IPS-NIHi7 (cell line): ENCODE results near the gene U2AF2.
A peak's percentile ranks its signal among the peaks of the same experiment; 100 is the strongest.

Experiments used
- DNase-seq: peaks from one replicate; pipeline ENCODE4 v3.0.0; 2012; ENCODE audit warnings: mixed read lengths; ENCODE audit errors: extremely low spot score

U2AF2 gene

DNA sequence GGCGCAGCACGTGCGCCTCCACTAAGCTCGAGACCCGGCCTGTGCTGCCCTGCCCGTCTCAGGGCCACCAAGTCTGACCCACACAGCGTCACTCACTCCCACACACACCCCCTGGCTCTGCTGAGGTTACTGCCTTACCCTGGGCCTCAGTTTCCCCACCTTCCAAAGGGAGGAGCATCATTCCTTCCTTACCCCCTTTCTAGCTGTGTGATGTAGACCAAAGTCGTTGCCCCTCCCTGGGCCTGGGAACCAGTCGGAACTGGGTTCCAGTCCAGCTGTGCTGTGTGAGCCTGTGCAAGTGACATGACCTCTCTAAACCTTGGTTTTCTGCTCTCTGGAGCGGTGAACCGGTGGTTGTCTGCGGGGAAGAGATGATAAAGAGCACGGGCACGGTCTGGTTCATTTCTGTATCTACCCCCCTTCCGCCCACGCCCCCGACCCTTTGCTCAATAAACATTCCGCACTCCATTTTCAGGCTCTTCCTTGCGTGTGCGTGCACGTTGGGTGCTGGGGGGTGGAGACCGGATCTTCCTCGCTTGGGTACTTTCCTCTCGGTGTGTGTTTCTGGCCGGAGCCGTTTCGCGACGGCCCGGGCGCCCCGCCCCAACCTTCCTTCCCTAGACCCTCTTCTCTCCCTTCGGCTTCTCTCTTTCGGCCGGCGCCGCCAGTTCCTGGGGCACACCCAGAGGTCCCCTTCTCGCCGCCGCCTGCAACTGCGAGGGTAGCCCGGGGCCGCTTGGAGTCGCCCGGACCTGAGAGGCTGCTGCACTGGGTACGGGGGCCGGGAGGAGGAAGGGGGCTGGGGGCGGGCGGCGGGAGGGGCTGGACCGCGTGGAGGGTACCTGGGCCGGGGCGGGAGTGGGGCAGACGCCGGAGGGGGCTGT lies 11.6 kb upstream of the U2AF2 start, which contains the start of gene ZNF581:
ZNF581 (plus strand) TSS at position 647 of the 884 bp plus-strand sequence. CDS start 923 bp downstream, outside the sequence.
- peak; percentile 73 for DNase-seq

DNA sequence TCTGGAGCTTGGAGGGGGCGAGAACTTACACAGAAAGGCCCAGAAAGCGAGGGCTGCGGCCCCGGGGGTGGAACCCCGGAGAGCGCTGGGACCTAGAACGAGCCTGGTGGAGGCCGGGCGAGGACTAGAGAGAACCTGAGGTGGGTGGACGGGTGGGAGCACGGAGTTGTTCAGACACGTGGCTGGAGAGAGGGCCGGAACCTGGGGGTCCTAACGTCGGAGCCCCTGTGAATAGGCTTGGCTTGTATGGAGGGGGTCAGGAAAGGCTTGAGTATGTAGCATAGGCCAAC lies 11.0 kb upstream of the U2AF2 start:
- no peak for DNase-seq

DNA sequence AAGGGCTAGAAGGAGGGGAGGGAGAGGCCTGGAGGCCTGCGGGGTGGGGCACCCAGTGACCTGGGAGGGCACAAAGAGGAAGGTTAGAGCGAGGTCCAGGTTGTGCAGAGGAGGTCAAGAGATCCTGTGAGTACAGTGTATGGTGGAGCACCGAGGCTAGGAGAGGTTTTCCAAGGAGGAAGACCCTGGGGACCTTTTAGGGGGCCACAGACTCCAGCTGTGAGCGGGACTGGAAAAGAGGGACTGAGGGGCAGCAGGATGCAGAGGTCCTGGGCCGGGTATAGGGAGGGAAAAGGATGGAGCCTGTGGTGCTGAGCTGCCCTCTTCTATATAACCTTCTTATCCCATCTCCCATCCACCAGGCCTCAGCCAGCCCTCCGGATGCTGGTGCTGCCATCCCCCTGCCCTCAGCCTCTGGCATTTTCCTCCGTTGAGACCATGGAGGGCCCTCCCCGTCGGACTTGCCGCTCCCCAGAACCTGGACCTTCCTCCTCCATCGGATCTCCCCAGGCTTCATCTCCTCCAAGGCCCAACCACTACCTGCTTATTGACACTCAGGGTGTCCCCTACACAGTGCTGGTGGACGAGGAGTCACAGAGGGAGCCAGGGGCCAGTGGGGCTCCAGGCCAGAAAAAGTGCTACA lies 10.5 kb upstream of the U2AF2 start:
- DNase-seq = no peak

DNA sequence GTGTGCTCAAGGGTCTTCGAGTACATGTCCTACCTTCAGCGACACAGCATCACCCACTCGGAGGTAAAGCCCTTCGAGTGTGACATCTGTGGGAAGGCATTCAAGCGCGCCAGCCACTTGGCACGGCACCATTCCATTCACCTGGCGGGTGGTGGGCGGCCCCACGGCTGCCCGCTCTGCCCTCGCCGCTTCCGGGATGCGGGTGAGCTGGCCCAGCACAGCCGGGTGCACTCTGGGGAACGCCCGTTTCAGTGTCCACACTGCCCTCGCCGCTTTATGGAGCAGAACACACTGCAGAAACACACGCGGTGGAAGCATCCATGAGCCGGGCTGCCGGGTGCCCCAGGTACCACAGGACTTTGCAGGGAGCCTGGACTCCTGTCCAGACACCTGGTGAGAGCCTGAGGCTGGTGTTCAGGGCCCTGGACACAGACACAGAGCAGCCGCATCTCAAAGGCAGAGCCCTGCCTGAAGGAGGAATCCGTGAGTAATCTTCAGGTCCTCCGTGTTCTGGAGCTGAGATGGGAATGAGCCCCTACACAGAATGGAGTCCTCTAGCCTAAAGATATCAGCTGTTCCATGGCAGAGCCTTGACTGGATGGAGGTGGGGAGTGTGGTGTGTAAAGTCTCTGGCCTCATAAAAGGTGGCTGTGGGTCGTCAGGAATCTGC lies 9.9 kb upstream of the U2AF2 start:
- no peak for DNase-seq

DNA sequence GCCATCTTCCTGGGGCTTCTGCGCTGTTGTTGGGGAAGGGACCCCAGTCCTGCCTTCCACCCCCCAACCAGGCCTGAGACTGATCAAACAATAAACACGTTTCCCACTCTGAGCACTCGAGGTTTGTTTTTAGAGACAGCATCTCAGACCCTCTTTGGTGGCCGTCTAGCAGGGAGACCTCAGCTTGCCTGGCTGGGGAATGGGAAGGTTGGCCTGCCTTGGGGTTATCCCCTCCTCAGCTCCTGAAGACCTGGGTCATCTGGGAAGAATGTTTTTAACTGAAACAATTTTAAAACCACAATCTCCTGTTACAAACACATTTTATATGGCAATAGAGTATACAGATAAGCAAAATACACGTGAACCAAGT lies 9.3 kb upstream of the U2AF2 start:
- DNase-seq = no peak

DNA sequence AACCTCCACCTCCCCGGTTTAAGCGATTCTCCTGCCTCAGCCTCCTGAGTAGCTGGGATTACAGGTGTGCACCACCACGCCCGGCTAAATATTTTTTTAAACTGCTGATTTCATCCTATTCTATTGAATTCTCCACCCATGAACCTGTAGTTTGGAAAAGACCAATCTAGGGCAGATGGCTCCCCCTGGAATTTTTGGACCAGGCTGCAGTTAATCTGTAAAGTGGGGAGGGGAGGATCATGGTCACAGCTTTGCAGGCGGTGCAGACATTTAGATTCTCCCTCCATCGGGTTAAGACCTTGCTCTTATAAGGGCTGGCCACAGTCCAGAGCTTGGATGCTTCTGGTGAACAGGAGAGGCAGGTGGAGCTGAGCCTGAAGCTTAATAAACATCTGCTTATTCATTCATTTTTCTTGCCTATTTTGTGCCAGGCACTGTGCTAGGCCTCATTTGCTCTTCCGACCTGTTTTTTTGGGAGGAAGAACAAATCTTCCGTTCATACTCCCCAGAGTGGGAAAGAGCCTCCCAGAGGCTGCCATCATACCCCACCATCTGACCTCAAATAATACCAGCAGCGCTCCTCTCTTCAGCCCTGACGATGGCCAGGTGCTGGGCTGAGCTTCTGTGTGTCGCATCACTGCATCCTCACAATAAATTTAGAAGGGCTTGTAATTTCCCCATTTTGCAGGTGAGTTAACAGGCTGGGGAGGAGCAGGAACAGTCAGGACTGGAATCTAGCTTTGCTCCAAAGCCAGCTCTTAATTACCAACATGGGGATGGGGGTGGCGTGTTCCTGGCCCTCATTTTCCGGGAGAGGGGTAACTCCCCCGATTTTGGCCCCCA lies 7.7 kb upstream of the U2AF2 start:
- DNase-seq = no peak

DNA sequence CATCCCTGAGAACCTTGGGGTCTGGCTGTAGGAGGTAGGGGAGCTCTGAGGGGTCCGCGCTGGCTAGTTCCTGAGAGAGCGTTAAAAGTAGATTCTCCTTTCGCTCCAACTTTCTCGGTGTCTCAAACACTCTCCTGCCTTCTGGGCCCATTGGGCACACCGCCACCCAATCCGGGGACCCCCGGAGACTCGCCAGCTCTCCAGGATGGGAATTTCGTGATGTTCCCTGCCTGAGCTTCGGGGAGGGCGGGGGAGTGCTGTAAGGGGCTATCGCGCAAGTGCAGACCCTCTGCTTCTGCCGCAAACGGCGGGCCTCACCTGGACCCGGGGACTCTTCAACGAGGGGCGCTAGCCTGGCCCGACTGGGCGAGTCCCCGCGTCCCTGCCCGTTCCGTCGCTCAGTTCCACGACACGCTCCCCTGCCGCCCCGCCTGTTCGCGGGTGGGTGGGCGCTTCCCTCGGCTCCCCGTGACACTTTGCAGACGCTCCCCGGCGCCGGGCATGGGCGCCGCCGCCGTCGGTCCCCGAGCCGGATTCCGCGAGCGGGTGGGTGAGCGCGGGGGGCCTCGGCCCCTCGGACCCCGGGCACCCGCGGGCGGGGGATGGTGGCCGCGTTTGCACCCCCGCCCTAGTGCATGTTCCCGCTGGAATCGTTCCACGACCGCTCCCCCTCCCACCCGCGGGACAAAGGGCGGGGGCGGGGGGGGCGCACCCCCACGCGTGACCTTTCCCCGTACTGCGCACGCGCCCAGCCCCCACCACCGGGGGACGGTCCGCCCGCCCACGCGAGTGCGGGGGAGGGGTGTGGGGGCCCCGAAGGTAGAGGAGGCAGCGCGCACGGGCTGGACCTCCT lies 6.9 kb upstream of the U2AF2 start, which contains the start of gene CCDC106:
CCDC106 (plus strand) TSS at position 481 of the 853 bp plus-strand sequence. CDS start 835 bp downstream, outside the sequence.
- peak; percentile 76 for DNase-seq

DNA sequence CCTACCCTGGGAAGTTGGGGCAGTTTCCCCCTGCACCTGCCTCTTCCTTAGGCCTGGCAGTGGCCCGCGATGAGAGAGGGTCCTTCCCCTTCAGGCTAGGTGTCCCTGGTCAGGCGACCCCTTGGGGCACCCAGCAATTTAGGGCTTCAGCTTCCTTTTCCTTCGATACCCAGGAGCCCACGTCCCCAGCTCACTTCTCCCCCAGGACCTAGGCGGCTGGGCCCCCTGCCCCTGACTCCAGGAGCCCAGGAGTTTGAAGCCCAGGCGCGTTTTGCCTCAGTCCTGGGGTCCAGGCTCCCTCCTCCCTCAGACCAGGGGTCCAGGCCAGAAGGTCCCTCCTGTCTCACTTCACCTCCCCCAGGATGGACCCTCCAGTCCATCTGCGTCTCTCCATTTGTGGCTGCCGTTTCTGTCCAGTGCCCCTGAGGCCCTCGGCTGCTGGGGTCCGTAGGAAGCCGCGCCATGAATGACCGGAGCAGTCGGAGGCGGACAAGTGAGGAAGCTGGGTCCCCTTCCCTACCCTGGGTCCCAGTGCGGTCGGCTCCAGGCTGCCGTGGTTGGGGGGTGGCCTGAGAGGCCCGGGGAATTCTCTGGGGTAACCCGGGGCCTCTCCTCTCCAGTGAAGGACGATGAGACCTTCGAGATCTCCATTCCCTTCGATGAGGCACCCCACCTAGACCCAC lies 6.1 kb upstream of the U2AF2 start:
- DNase-seq = no peak

DNA sequence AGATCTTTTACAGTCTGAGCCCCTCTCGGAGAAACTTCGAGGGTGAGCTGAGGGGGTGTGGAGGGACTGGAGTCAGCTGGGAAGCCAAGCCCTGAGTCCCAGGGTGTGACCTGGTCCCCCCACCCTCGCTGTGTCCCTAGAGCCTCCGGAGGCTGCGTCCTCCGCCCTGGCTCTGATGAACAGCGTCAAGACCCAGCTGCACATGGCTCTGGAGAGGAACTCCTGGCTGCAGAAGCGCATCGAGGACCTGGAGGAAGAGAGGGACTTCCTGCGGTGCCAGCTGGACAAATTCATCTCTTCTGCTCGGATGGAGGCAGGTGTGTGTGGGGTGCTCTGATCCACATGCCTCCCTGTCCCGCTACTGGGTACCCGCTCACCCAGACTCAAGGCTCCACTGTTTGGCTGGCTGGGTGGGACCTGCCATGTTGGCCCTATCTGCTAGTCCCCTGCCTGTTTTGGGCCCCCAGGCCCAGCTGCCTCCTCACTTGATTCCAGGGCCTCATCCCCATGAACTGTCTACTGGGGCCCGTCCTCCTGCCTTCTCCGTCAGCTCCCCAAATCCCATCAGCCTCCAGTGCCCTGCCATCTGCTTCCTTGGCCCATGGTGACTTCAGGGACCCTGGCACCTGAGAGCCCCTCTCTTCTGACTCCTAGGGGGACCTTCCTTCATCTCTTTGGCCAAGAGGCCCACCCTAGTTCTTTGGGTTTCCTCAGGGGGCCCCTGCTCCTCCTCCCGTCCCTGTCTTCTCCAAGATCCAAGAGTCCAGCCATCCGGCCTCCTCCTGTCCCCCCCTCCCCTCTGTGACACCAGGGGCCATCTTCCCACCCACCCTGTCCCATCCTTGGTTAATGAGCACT lies 5.3 kb upstream of the U2AF2 start:
- no peak for DNase-seq

DNA sequence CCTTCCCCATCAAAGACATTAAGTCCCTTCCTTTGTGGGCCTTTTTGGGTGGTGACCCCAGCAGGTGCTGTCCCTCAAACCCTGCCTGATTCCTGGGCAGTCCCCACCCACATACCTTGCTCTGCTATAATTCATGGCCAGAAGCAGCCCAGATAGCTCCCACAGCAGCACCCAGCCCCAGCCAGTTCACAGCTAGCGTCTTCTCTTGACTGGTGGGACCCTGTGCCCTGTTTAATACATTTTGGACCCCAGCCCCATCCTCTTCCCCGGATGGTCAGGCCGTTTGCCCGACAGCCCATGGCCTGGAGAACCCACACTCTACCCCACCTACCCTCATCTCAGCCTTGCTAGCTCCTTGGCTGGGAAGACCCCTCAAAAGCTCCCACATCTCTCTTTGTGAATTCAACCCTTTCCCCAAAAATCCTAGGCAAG lies 4.7 kb upstream of the U2AF2 start:
- no peak for DNase-seq

DNA sequence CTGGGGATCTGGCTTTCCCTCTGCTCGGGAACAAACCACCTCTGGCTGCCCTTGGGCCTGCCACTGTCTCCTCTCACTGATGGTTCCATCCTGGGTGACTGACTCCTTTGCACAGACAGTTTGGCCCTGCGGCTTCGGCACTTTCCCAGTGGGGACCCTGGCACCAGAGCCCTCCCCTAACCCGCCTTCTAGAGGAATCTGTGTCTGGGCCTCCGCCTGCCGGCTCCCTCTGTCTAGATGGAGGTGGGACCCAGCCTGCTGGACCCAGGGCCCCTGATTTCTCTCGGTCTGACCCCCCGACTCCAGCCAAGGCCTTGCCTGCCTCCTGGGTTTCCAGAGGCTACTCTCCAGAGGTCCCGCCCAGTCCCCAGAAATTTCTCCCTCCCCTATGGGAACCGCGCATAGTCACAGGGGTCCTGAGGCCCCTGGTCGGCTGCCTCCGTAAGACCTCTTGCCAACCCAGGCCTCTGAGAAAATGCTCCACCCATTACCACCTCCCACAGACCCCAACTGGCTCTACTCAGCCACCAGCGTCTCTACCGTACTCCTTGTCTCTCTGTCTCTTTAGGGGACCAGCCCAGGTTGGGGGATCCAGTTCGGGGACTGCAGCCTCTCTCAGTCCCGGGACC lies 4.1 kb upstream of the U2AF2 start:
- DNase-seq = no peak

DNA sequence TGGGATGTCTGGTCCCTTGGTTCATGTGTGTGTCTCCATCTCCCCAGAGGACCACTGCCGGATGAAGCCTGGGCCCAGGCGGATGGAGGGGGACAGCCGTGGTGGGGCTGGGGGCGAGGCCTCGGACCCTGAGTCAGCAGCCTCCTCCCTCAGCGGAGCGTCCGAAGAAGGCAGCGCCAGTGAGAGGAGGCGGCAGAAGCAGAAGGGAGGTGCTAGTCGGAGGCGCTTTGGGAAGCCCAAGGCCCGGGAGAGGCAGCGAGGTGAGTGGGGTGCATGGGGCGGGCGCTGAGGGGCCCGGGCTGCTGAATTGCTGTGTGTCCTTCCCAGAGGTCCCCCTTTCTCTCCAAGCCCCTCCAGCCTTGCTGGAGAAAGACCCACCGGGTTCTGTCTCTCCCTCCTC lies 3.6 kb upstream of the U2AF2 start:
- no peak for DNase-seq

DNA sequence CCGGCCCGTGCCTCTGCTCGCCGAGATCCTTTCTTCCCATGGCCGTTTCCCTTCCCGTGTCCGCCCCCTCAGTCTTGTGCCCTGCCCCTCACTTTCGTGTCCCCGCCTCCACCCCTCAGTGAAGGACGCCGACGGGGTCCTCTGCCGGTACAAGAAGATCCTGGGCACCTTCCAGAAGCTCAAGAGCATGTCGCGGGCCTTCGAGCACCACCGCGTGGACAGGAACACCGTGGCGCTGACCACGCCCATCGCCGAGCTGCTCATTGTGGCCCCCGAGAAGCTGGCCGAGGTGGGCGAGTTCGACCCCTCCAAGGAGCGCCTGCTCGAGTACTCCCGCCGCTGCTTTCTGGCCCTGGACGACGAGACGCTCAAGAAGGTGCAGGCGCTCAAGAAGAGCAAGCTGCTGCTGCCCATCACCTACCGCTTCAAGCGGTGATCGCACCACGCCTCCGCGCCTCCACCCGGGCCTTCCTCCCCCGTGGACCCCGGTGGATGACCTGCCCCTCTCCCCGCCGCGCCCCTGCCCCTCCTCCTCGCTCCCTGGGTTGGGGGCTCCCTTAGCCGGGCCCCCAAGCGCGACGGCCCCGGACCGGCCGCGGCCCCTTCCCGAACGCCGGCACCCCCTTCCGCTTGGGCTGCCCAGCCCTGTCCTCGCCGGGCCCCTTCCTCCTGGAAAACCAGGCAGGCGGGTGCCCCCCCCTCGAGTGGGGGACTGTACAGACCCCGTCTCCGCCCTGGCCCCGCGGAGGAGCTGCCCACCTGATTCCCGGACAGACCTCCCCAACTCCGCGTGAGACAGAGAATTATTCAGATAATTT lies 2.3 kb upstream of the U2AF2 start:
- no peak for DNase-seq

DNA sequence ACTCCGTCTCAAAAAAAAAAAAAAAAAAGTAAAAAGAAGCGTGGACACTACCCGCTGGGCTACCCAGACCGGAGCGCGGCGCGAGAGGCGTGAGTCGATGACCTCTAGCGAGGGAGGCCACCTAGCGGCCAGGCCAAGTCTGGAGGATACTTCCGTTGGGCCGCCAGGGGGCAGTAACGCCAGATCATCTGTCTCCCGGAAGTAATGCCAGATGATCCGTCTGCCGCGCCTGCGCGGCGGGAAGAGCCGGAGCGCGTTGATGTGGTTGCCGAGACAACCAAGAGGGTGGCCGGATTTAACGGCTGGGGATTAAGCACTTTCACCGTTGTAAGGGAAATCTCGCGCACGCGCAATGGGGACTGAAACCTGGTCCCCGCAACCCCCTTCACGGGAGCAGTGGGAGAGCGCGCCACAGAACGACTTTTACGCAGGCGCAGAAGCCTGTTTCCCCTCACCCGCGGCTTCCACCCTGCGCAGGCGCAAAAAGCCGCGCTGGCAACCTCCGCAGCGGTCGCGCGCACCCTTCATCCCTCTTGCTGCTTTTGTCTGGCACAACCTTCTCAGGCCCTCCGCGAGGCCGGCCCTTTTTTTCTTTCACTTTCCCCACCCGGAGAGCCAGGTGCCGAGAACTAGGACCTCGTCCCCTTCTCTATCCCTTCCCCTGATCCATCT lies 1.0 kb upstream of the U2AF2 start:
- peak; percentile 85 for DNase-seq

DNA sequence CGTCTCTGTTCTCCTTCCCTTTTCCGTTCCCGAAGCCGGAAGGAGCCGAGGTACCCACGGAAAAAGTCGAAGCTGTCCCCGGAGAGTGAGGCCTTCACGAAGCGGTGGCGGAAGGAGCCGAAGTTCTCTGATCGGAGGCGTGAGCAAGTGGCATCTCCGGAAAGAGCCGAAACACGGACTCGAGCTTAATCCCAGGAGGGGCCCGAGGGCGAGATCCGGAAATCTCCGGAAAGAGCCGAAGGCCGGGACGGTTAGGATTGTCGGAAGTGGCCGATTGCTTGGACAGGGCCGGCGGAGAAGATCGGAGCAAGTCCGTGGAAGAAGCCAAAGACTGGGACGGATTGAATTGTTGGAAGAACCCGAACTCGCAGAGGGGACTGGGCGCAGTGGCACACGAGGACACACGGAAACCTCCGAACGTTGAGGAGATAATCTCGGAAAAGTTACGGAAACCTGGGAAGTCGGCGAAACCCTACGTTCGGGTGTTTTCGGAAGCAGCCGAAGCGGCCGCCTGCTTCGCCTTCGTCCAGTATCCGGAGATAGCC lies 440 bp upstream of the U2AF2 start:
- peak; percentile 88 for DNase-seq

DNA sequence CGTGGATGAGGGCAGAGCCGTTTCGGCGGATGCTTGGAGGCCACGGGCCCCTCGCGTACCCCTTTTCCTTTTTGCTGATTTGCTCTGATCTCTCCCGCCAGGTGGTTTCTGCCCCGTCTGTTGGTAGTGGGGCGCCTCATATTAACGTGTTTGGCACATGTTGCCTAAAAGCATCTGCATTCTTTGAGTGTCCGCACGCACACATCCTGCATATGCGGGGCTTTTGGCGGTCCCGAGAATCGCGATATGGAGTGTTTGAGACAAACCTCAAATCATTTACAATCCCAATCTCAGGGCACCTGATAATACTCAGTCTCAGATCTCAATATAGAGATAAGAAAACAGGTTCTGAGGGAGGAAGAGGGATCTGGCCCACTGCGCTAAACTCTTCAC lies 809 bp downstream of the U2AF2 start:
- no peak for DNase-seq

DNA sequence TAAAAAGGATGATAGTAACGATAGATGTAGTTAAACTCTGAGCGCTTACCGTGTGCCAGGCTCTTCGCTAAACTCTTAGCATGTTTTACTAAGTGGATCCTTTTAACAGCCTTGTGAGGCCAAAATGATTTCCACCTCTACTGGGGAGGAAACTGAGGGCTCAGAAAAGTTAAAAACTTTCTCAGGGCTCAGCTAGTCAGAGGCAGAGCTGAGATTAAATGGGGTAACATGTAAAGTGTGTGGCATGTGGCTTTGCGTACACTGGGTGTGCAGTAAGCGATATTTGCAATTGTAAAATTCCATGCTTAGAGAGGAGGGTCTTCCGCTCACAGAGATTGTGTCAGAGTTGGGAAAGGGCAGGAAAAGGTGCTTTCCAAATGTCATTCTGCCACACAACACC lies 1.7 kb downstream of the U2AF2 start:
- DNase-seq = no peak
